A549 (cell line): ENCODE data around the gene DERL2.

Experiments
- CHD2 ChIP-seq: fragments of 150-350 bp; IDR thresholded peaks from 2 replicates; pipeline ENCODE4 v1.6.1; 2014; ENCODE audit warnings: low read length; ENCODE audit not compliant: partially characterized antibody
- EP300 ChIP-seq, 2 experiments: fragments of >200 bp; sonication (Bioruptor Twin); formaldehyde crosslinking; IDR thresholded peaks; 2 replicates in 1 of 2; 3 replicates in 1 of 2; pipeline ENCODE4 v1.6.1; 2016 to 2017
- GATA3 ChIP-seq: IDR thresholded peaks from 2 replicates; pipeline ENCODE4 v1.6.1; 2012; ENCODE audit warnings: borderline replicate concordance
- MYC ChIP-seq: IDR thresholded peaks from 2 replicates; pipeline ENCODE4 v1.6.1; 2012; ENCODE audit warnings: mild to moderate bottlenecking, inconsistent platforms, low read length, improper control_type of control experiment, borderline replicate concordance
- POLR2A ChIP-seq: IDR thresholded peaks from 2 replicates; pipeline ENCODE4 v1.6.1; 2012; ENCODE audit warnings: mild to moderate bottlenecking, low read length
- RCOR1 ChIP-seq: fragments of 150-350 bp; IDR thresholded peaks from 2 replicates; pipeline ENCODE4 v1.6.1; 2014; ENCODE audit warnings: antibody characterized with exemption, low read length, low read depth
- RFX5 ChIP-seq: fragments of 450-650 bp; IDR thresholded peaks from 2 replicates; pipeline ENCODE4 v1.7.1; 2014; ENCODE audit warnings: antibody characterized with exemption, mild to moderate bottlenecking, moderate library complexity
- ZFP36 ChIP-seq: fragments of 450-650 bp; IDR thresholded peaks from 2 replicates; pipeline ENCODE4 v1.6.1; 2014; ENCODE audit warnings: borderline replicate concordance; ENCODE audit not compliant: partially characterized antibody
- TF ChIP-seq, protein P1 (sequence below): fragments of >200 bp; sonication (Bioruptor Twin); formaldehyde crosslinking; IDR thresholded peaks from 3 replicates; pipeline ENCODE4 v1.5.1; 2016
- TF ChIP-seq, protein P2 (sequence below): fragments of 200-600 bp; sonication (generic); IDR thresholded peaks from 2 replicates; pipeline ENCODE4 v1.6.1; 2016; ENCODE audit warnings: antibody characterized with exemption, mild to moderate bottlenecking, moderate library complexity
- TF ChIP-seq, protein P3 (sequence below): IDR thresholded peaks from 2 replicates; pipeline ENCODE4 v1.6.1; 2012
- TF ChIP-seq, protein P4 (sequence below): fragments of 450-650 bp; IDR thresholded peaks from 2 replicates; pipeline ENCODE4 v1.6.1; 2014; ENCODE audit warnings: antibody characterized with exemption
- TF ChIP-seq, protein P5 (sequence below): fragments of >200 bp; sonication (Bioruptor Twin); formaldehyde crosslinking; IDR thresholded peaks from 3 replicates; pipeline ENCODE4 v1.6.1; 2016

DNA sequence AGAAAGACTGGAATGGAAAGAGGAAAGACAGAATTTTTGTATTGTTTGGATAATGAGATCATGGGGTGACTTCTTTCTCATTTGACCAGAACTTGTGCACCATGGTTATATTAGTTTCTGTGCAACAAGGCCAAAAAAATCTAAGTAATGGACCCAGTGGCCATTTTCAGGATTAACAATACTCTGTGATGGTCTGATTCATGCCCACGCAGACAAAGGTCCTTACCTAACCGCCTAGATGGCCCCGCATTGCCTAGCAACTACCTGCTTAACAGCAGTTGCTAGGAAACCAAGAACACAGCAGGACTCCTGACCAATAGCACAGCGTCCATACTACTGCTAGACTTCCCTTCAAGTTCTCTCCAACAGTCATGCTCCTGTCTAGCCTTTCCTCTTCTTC lies 22.8 kb upstream of the DERL2 start:
- no peak for TF ChIP-seq CHD2
- TF ChIP-seq, protein P1, sequence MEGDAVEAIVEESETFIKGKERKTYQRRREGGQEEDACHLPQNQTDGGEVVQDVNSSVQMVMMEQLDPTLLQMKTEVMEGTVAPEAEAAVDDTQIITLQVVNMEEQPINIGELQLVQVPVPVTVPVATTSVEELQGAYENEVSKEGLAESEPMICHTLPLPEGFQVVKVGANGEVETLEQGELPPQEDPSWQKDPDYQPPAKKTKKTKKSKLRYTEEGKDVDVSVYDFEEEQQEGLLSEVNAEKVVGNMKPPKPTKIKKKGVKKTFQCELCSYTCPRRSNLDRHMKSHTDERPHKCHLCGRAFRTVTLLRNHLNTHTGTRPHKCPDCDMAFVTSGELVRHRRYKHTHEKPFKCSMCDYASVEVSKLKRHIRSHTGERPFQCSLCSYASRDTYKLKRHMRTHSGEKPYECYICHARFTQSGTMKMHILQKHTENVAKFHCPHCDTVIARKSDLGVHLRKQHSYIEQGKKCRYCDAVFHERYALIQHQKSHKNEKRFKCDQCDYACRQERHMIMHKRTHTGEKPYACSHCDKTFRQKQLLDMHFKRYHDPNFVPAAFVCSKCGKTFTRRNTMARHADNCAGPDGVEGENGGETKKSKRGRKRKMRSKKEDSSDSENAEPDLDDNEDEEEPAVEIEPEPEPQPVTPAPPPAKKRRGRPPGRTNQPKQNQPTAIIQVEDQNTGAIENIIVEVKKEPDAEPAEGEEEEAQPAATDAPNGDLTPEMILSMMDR = no peak
- TF ChIP-seq EP300 (IDR thresholded peaks at IDR 0.05) = no peak
- TF ChIP-seq, protein P2, sequence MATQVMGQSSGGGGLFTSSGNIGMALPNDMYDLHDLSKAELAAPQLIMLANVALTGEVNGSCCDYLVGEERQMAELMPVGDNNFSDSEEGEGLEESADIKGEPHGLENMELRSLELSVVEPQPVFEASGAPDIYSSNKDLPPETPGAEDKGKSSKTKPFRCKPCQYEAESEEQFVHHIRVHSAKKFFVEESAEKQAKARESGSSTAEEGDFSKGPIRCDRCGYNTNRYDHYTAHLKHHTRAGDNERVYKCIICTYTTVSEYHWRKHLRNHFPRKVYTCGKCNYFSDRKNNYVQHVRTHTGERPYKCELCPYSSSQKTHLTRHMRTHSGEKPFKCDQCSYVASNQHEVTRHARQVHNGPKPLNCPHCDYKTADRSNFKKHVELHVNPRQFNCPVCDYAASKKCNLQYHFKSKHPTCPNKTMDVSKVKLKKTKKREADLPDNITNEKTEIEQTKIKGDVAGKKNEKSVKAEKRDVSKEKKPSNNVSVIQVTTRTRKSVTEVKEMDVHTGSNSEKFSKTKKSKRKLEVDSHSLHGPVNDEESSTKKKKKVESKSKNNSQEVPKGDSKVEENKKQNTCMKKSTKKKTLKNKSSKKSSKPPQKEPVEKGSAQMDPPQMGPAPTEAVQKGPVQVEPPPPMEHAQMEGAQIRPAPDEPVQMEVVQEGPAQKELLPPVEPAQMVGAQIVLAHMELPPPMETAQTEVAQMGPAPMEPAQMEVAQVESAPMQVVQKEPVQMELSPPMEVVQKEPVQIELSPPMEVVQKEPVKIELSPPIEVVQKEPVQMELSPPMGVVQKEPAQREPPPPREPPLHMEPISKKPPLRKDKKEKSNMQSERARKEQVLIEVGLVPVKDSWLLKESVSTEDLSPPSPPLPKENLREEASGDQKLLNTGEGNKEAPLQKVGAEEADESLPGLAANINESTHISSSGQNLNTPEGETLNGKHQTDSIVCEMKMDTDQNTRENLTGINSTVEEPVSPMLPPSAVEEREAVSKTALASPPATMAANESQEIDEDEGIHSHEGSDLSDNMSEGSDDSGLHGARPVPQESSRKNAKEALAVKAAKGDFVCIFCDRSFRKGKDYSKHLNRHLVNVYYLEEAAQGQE = no peak
- TF ChIP-seq POLR2A = no peak
- TF ChIP-seq RCOR1 = no peak
- TF ChIP-seq, protein P3, sequence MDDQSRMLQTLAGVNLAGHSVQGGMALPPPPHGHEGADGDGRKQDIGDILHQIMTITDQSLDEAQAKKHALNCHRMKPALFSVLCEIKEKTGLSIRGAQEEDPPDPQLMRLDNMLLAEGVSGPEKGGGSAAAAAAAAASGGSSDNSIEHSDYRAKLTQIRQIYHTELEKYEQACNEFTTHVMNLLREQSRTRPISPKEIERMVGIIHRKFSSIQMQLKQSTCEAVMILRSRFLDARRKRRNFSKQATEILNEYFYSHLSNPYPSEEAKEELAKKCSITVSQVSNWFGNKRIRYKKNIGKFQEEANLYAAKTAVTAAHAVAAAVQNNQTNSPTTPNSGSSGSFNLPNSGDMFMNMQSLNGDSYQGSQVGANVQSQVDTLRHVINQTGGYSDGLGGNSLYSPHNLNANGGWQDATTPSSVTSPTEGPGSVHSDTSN = no peak
- TF ChIP-seq, protein P4, sequence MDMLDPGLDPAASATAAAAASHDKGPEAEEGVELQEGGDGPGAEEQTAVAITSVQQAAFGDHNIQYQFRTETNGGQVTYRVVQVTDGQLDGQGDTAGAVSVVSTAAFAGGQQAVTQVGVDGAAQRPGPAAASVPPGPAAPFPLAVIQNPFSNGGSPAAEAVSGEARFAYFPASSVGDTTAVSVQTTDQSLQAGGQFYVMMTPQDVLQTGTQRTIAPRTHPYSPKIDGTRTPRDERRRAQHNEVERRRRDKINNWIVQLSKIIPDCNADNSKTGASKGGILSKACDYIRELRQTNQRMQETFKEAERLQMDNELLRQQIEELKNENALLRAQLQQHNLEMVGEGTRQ = no peak
- TF ChIP-seq ZFP36 = no peak
- TF ChIP-seq MYC = no peak
- no peak for TF ChIP-seq GATA3
- TF ChIP-seq, protein P5, sequence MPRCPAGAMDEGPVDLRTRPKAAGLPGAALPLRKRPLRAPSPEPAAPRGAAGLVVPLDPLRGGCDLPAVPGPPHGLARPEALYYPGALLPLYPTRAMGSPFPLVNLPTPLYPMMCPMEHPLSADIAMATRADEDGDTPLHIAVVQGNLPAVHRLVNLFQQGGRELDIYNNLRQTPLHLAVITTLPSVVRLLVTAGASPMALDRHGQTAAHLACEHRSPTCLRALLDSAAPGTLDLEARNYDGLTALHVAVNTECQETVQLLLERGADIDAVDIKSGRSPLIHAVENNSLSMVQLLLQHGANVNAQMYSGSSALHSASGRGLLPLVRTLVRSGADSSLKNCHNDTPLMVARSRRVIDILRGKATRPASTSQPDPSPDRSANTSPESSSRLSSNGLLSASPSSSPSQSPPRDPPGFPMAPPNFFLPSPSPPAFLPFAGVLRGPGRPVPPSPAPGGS = no peak
- TF ChIP-seq RFX5 = no peak
